ENCODE measurements around the gene TMEM200C.

Gene TMEM200C

DNA sequence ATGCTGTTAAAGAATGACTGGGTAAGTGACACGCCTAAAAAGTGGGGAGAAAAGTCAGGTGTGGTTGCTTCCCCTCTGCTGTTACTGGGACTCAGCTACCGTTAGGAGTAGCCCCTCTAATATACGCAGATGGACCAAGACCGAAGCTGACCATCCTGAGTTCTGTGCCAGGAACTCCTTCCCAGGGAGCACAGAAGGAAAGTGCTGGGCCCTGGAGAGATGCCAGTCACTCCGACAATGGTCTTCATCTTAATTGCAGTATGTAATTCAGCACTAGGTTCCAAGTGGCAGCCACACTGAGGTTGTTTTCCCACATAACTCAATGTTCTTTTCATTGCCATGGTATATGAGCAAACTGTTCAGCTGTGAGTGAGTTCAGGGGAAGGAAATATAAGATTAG is 19.6 kb upstream of the TMEM200C start:
- Mint-ChIP-seq H3K27me3 (ENCODE audit: low read depth) (peaks cover 6% of the 10 kb centered on the region), H3K4me3 (no peak overlapping the region), H3K4me1 (no peaks in the 10 kb centered on the region), H3K9me3 (no peaks in the 10 kb centered on the region), H3K27ac (no peak overlapping the region), H3K36me3 (ENCODE audit: low read depth) (peaks cover 11% of the 10 kb centered on the region)
- TF ChIP-seq, protein P1, sequence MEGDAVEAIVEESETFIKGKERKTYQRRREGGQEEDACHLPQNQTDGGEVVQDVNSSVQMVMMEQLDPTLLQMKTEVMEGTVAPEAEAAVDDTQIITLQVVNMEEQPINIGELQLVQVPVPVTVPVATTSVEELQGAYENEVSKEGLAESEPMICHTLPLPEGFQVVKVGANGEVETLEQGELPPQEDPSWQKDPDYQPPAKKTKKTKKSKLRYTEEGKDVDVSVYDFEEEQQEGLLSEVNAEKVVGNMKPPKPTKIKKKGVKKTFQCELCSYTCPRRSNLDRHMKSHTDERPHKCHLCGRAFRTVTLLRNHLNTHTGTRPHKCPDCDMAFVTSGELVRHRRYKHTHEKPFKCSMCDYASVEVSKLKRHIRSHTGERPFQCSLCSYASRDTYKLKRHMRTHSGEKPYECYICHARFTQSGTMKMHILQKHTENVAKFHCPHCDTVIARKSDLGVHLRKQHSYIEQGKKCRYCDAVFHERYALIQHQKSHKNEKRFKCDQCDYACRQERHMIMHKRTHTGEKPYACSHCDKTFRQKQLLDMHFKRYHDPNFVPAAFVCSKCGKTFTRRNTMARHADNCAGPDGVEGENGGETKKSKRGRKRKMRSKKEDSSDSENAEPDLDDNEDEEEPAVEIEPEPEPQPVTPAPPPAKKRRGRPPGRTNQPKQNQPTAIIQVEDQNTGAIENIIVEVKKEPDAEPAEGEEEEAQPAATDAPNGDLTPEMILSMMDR (IDR thresholded peaks at IDR 0.05; ENCODE audit: unreplicated experiment in 3 of 3) = no peak

DNA sequence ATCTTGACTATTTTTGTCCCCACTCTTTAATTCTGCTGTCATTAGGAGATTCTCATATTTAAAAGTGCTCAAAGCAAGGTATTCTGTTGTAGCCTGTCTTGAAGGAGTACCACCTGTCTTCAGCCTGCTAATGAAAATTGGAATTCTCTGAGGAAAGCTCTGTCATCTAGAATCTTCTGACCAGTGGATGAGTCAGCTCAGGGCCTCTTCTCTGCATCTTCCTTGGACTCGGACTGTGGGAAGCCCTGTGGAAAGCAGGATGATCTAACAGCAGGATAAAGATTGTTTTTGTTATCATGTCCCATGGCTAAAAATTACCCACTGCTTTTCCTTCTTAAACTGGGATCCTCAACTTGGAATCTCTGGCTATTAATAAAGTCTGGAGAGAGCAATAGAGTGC is 18.7 kb upstream of the TMEM200C start:
- TF ChIP-seq, protein P1 (IDR thresholded peaks at IDR 0.05; ENCODE audit: unreplicated experiment in 3 of 3) = no peak
- H3K36me3 Mint-ChIP-seq (ENCODE audit: low read depth) = peaks cover 11% of the 10 kb centered on the region

GRCh38 chr18:5912566-5912965 is 17.2 kb upstream of the TMEM200C start:
- Mint-ChIP-seq H3K4me3 (no peak overlapping the region), H3K4me1 (no peaks in the 10 kb centered on the region), H3K36me3 (ENCODE audit: low read depth) (peaks cover 9% of the 10 kb centered on the region), H3K9me3 (no peaks in the 10 kb centered on the region), H3K27me3 (ENCODE audit: low read depth) (peaks cover 6% of the 10 kb centered on the region), H3K27ac (no peak overlapping the region)
- TF ChIP-seq, protein P1 (IDR thresholded peaks at IDR 0.05; ENCODE audit: unreplicated experiment in 3 of 3) = no peak

More for the DNA sequence above, 18.7 kb upstream of the TMEM200C start:
- peaks cover 6% of the 10 kb centered on the region for H3K27me3 Mint-ChIP-seq (ENCODE audit: low read depth)
- H3K27ac Mint-ChIP-seq = no peak overlapping the region
- H3K9me3 Mint-ChIP-seq = no peaks in the 10 kb centered on the region
- no peaks in the 10 kb centered on the region for H3K4me1 Mint-ChIP-seq
- H3K4me3 Mint-ChIP-seq = no peak overlapping the region

DNA sequence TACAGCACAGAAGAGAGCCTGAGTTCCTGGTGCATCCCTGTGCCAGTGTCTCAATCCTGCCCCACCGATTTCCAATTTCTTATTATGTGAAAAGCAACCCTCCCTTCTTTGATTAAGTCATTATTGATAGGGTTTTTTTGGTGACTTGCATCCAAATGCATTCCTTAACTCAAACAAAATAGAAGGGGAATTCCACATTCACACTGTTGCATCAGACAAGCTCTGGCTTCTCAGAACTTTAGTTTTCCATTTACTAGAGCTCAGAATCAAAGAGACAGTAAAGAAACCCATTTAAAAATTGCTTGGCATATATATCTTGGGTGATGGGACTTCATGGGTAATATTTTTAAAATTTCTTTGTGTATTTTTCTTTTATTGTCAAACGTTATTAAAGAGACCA is 13.8 kb upstream of the TMEM200C start:
- Mint-ChIP-seq H3K4me1 (no peaks in the 10 kb centered on the region), H3K9me3 (no peaks in the 10 kb centered on the region), H3K36me3 (ENCODE audit: low read depth) (peaks cover 4% of the 10 kb centered on the region), H3K27me3 (ENCODE audit: low read depth) (peaks cover 6% of the 10 kb centered on the region), H3K27ac (no peak overlapping the region), H3K4me3 (no peak overlapping the region)
- TF ChIP-seq, protein P1 (IDR thresholded peaks at IDR 0.05; ENCODE audit: unreplicated experiment in 3 of 3) = no peak

DNA sequence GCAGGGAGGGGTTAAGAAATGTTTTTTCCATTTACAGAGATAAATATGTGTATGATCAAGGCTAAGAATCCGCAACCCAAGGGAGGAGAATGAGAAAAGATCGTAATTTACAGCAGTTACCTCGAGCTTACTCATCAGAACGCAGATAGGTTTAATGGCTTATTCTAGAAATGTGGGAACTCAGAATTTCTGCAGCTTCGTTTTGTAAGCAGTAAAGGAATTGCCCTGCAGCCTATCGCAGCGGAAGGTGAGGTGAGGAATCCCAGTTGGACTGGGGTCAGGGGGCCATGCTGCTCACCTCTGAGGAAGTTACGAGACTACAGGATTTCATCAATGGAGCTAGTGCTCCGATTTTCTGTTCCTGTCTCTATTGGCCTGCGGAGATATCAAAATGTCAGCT is 8.1 kb upstream of the TMEM200C start:
- TF ChIP-seq, protein P1 (IDR thresholded peaks at IDR 0.05; ENCODE audit: unreplicated experiment in 3 of 3) = no peak
- Mint-ChIP-seq H3K27ac (no peak overlapping the region), H3K27me3 (ENCODE audit: low read depth) (peaks cover 19% of the 10 kb centered on the region), H3K4me3 (no peak overlapping the region), H3K4me1 (no peaks in the 10 kb centered on the region), H3K9me3 (no peaks in the 10 kb centered on the region), H3K36me3 (ENCODE audit: low read depth) (peaks cover 6% of the 10 kb centered on the region)

- H3K27me3 Mint-ChIP-seq (ENCODE audit: low read depth) = peaks cover 41% of the 10 kb centered on the region
- H3K9me3 Mint-ChIP-seq = no peaks in the 10 kb centered on the region
- no peak overlapping the region for H3K27ac Mint-ChIP-seq
- no peak overlapping the region for H3K4me3 Mint-ChIP-seq
- TF ChIP-seq, protein P1 (IDR thresholded peaks at IDR 0.05; ENCODE audit: unreplicated experiment in 3 of 3) = no peak
- peaks cover 15% of the 10 kb centered on the region for H3K4me1 Mint-ChIP-seq
- H3K36me3 Mint-ChIP-seq (ENCODE audit: low read depth) = peaks cover 6% of the 10 kb centered on the region
Measured at GRCh38 chr18:5900262-5900661, 4.9 kb upstream of the TMEM200C start.
